H9 (cell line): Measurements from ENCODE around the gene CT45A1. TPM values are rescaled to one million over a fixed set of nuclear protein-coding genes. Genes with fewer than 3 reads are reported as not detected.

Experiments
- DNase-seq: peaks from one replicate; pipeline ENCODE4 v3.0.0-alpha.2; 2017
- H2AFZ ChIP-seq: one replicate; pipeline ENCODE4 v1.6.1; 2013; ENCODE audit warnings: mild to moderate bottlenecking, low read length, control low read depth, moderate library complexity
- H2AK5ac ChIP-seq: 2 replicates; pipeline ENCODE4 v1.6.1; 2013; ENCODE audit warnings: low read length, control low read depth, mixed read lengths; ENCODE audit not compliant: insufficient read length
- H2BK120ac ChIP-seq: one replicate; pipeline ENCODE4 v1.6.1; 2013; ENCODE audit warnings: low read depth, mild to moderate bottlenecking, low read length, control low read depth, inconsistent platforms; ENCODE audit not compliant: poor library complexity, severe bottlenecking
- H2BK12ac ChIP-seq: 2 replicates; pipeline ENCODE4 v1.6.1; 2013; ENCODE audit warnings: low read length, control low read depth, mixed read lengths, low read depth; ENCODE audit not compliant: insufficient read length
- H2BK15ac ChIP-seq: 2 replicates; pipeline ENCODE4 v1.6.1; 2013; ENCODE audit warnings: low read depth, low read length, control low read depth
- H2BK20ac ChIP-seq: one replicate; pipeline ENCODE4 v1.6.1; 2013; ENCODE audit warnings: low read depth, mild to moderate bottlenecking, low read length, control low read depth, inconsistent platforms; ENCODE audit not compliant: poor library complexity, severe bottlenecking
- H2BK5ac ChIP-seq: 2 replicates; pipeline ENCODE4 v1.6.1; 2013; ENCODE audit warnings: low read length, control low read depth, mixed read lengths; ENCODE audit not compliant: insufficient read length
- H3K14ac ChIP-seq: 2 replicates; pipeline ENCODE4 v1.6.1; 2013; ENCODE audit warnings: low read length, control low read depth; ENCODE audit not compliant: insufficient read depth
- H3K18ac ChIP-seq: 2 replicates; pipeline ENCODE4 v1.6.1; 2013; ENCODE audit warnings: low read depth, mild to moderate bottlenecking, mixed read lengths, low read length, control low read depth; ENCODE audit not compliant: insufficient read length
- H3K23ac ChIP-seq: 2 replicates; pipeline ENCODE4 v1.6.1; 2013; ENCODE audit warnings: low read length, control low read depth, mixed read lengths, low read depth; ENCODE audit not compliant: insufficient read length
- H3K23me2 ChIP-seq: 2 replicates; pipeline ENCODE4 v1.6.1; 2013; ENCODE audit warnings: low read depth, mild to moderate bottlenecking, mixed read lengths, low read length, control low read depth; ENCODE audit not compliant: insufficient read length, poor library complexity, severe bottlenecking
- H3K27ac ChIP-seq: 2 replicates; pipeline ENCODE4 v1.5.1; 2013; ENCODE audit warnings: low read length, control low read depth, mixed read lengths, low read depth; ENCODE audit not compliant: insufficient read length
- H3K27me3 ChIP-seq: 2 replicates; pipeline ENCODE4 v1.6.1; 2013; ENCODE audit warnings: low read length, control low read depth, inconsistent platforms; ENCODE audit not compliant: insufficient read depth
- H3K4ac ChIP-seq: 2 replicates; pipeline ENCODE4 v1.6.1; 2013; ENCODE audit warnings: low read depth, mild to moderate bottlenecking, control low read depth, inconsistent platforms, low read length, moderate library complexity
- H3K4me1 ChIP-seq: 2 replicates; pipeline ENCODE4 v1.6.1; 2013; ENCODE audit warnings: low read length, control low read depth, inconsistent platforms; ENCODE audit not compliant: insufficient read depth
- H3K4me2 ChIP-seq: 2 replicates; pipeline ENCODE4 v1.6.1; 2013; ENCODE audit warnings: low read length, control low read depth, mixed read lengths; ENCODE audit not compliant: insufficient read length, insufficient read depth
- H3K56ac ChIP-seq: 2 replicates; pipeline ENCODE4 v1.6.1; 2013; ENCODE audit warnings: low read depth, mild to moderate bottlenecking, mixed read lengths, low read length, control low read depth; ENCODE audit not compliant: insufficient read length
- H3K79me1 ChIP-seq: 2 replicates; pipeline ENCODE4 v1.6.1; 2013; ENCODE audit warnings: low read depth, mild to moderate bottlenecking, moderate library complexity, low read length, control low read depth, inconsistent platforms; ENCODE audit not compliant: insufficient read depth, poor library complexity, severe bottlenecking
- H3K79me2 ChIP-seq: 2 replicates; pipeline ENCODE4 v1.6.1; 2013; ENCODE audit warnings: low read length, control low read depth, inconsistent platforms; ENCODE audit not compliant: insufficient read depth
- H3K9ac ChIP-seq: 2 replicates; pipeline ENCODE4 v1.6.1; 2013; ENCODE audit warnings: low read length, control low read depth, mixed read lengths; ENCODE audit not compliant: insufficient read length; ENCODE audit errors: extremely low read depth
- H3K9me3 ChIP-seq: one replicate; pipeline ENCODE4 v1.6.1; 2013; ENCODE audit warnings: low read depth, low read length, inconsistent platforms; ENCODE audit not compliant: control insufficient read depth
- H3T11ph ChIP-seq: one replicate; pipeline ENCODE4 v1.6.1; 2013; ENCODE audit warnings: mild to moderate bottlenecking, low read length, control low read depth, inconsistent platforms
- H4K20me1 ChIP-seq: one replicate; pipeline ENCODE4 v1.6.1; 2013; ENCODE audit not compliant: control insufficient read depth, insufficient read length, insufficient read depth
- H4K5ac ChIP-seq: 2 replicates; pipeline ENCODE4 v1.6.1; 2013; ENCODE audit warnings: low read depth, mild to moderate bottlenecking, mixed read lengths, low read length, control low read depth; ENCODE audit not compliant: insufficient read length
- H4K8ac ChIP-seq: replicated peaks from 2 replicates; pipeline ENCODE4 v1.6.1; 2013; ENCODE audit warnings: low read length, control low read depth, mixed read lengths, low read depth; ENCODE audit not compliant: insufficient read length
- H4K91ac ChIP-seq: 2 replicates; pipeline ENCODE4 v1.6.1; 2013; ENCODE audit warnings: low read depth, mild to moderate bottlenecking, moderate library complexity, mixed read lengths, low read length, control low read depth; ENCODE audit not compliant: insufficient read length
- H3K27ac Mint-ChIP-seq, 3 experiments: 2 replicates in 2 of 3; 3 replicates in 1 of 3; pipeline ENCODE4 v1.8.0; 2020 to 2021; ENCODE audit warnings: mixed read lengths in 3 of 3, mild to moderate bottlenecking in 1 of 3, moderate library complexity in 1 of 3
- H3K27me3 Mint-ChIP-seq: 2 replicates; pipeline ENCODE4 v1.8.0; 2021; ENCODE audit warnings: low read depth, mild to moderate bottlenecking, moderate library complexity, mixed read lengths
- H3K36me3 Mint-ChIP-seq, 3 experiments: 2 replicates in 2 of 3; 3 replicates in 1 of 3; pipeline ENCODE4 v1.8.0; 2020 to 2021; ENCODE audit warnings: low read depth in 3 of 3, mixed read lengths in 3 of 3; ENCODE audit not compliant: insufficient read depth in 1 of 3
- H3K4me1 Mint-ChIP-seq, 2 experiments: 2 replicates each; pipeline ENCODE4 v1.8.0; 2020; ENCODE audit warnings: mixed read lengths in 2 of 2
- H3K4me3 Mint-ChIP-seq, 2 experiments: 2 replicates in 1 of 2; 3 replicates in 1 of 2; pipeline ENCODE4 v1.8.0; 2020 to 2021; ENCODE audit warnings: mild to moderate bottlenecking in 2 of 2, mixed read lengths in 2 of 2, moderate library complexity in 1 of 2
- H3K9me3 Mint-ChIP-seq, 2 experiments: 2 replicates in 1 of 2; 3 replicates in 1 of 2; pipeline ENCODE4 v1.8.0; 2020; ENCODE audit warnings: mild to moderate bottlenecking in 2 of 2, mixed read lengths in 2 of 2, moderate library complexity in 1 of 2
- WGBS: extraction: QIAGEN DNeasy Blood & Tissue Kit; methylation state at CpG from one replicate; pipeline ENCODE4 v1.1.7; 2013; ENCODE audit warnings: missing lambda C conversion rate, low lambda C conversion rate, mixed read lengths; ENCODE audit not compliant: insufficient read length; ENCODE audit errors: extremely low coverage; 5-methylcytosine and 5-hydroxymethylcytosine counted together
- total RNA-seq: library from RNA; stranded (reverse); gene quantifications from 2 replicates; pipeline ENCODE4 v1.2.1, GENCODE V29; 2021
- TF ChIP-seq, protein P1 (sequence below): fragments of 200-600 bp; sonication (generic); conservative IDR thresholded peaks from 3 replicates; pipeline ENCODE4 v1.8.0; 2021; ENCODE audit warnings: antibody characterized with exemption, mild to moderate bottlenecking

Gene CT45A1
- total RNA-seq, 1 experiment from 2014 or later, result not detected

GRCh38 chrX:135695471-135695870, 18.0 kb upstream of the CT45A1 start:
- Histone ChIP-seq H3K79me1 (no peaks in the 10 kb centered on the region), H3K4ac (no peak overlapping the region), H2BK5ac (no peak overlapping the region), H3K23ac (no peak overlapping the region), H3K23me2 (no peaks in the 10 kb centered on the region), H4K20me1 (no peaks in the 10 kb centered on the region), H3K79me2 (no peaks in the 10 kb centered on the region), H2BK12ac (no peak overlapping the region), H3K27me3 (no peaks in the 10 kb centered on the region), H3T11ph (no peak overlapping the region), H2AFZ (no peak overlapping the region), H3K18ac (no peak overlapping the region), H3K9me3 (peaks cover 69% of the 10 kb centered on the region), H4K8ac (no peak overlapping the region), H2BK120ac (no peak overlapping the region), H2BK20ac (no peak overlapping the region), H3K4me2 (no peak overlapping the region), H2BK15ac (no peak overlapping the region), H3K56ac (no peak overlapping the region), H3K14ac (no peak overlapping the region), H3K9ac (no peak overlapping the region), H3K4me1 (no peaks in the 10 kb centered on the region), H2AK5ac (no peak overlapping the region), H4K5ac (no peak overlapping the region), H4K91ac (no peak overlapping the region), H3K27ac (no peak overlapping the region)
- Mint-ChIP-seq H3K4me1 (no peaks in the 10 kb centered on the region), H3K36me3 (peaks cover 0 to 23% (median 2%) of the 10 kb centered on the region in 3 experiments; a peak in 4 of 7 replicates), H3K4me3 (no peak overlapping the region), H3K27ac (no peak overlapping the region), H3K27me3 (peaks cover 2% of the 10 kb centered on the region; the same call in 1 of the 2 replicates), H3K9me3 (peaks cover 77 to 96% of the 10 kb centered on the region in 2 experiments)
- TF ChIP-seq, protein P1, sequence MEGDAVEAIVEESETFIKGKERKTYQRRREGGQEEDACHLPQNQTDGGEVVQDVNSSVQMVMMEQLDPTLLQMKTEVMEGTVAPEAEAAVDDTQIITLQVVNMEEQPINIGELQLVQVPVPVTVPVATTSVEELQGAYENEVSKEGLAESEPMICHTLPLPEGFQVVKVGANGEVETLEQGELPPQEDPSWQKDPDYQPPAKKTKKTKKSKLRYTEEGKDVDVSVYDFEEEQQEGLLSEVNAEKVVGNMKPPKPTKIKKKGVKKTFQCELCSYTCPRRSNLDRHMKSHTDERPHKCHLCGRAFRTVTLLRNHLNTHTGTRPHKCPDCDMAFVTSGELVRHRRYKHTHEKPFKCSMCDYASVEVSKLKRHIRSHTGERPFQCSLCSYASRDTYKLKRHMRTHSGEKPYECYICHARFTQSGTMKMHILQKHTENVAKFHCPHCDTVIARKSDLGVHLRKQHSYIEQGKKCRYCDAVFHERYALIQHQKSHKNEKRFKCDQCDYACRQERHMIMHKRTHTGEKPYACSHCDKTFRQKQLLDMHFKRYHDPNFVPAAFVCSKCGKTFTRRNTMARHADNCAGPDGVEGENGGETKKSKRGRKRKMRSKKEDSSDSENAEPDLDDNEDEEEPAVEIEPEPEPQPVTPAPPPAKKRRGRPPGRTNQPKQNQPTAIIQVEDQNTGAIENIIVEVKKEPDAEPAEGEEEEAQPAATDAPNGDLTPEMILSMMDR, result no peak
- WGBS, result no CpG with 5 or more reads among the region's 3 CpGs
- no peak for DNase-seq
